Measurements from ENCODE around the gene MEPCE.

- TF ChIP-seq POLR2A (IDR thresholded peaks at IDR 0.05) = no peak
- TF ChIP-seq, protein P1, sequence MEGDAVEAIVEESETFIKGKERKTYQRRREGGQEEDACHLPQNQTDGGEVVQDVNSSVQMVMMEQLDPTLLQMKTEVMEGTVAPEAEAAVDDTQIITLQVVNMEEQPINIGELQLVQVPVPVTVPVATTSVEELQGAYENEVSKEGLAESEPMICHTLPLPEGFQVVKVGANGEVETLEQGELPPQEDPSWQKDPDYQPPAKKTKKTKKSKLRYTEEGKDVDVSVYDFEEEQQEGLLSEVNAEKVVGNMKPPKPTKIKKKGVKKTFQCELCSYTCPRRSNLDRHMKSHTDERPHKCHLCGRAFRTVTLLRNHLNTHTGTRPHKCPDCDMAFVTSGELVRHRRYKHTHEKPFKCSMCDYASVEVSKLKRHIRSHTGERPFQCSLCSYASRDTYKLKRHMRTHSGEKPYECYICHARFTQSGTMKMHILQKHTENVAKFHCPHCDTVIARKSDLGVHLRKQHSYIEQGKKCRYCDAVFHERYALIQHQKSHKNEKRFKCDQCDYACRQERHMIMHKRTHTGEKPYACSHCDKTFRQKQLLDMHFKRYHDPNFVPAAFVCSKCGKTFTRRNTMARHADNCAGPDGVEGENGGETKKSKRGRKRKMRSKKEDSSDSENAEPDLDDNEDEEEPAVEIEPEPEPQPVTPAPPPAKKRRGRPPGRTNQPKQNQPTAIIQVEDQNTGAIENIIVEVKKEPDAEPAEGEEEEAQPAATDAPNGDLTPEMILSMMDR (IDR thresholded peaks at IDR 0.05 in 8 of 11, conservative IDR thresholded peaks at IDR 0.05 in 3 of 11) = no peak
These were observed 39.2 kb upstream of the MEPCE start for GRCh38 chr7:100390286-100391009.

Data from spleen (tissue), 7 donors.